Stromal cell of bone marrow (primary cell): ENCODE results near the gene GBX2.

ENCODE experiments used
- DNase-seq: peaks from one replicate; pipeline ENCODE4 v3.0.0-alpha.2; 2012; ENCODE audit warnings: low read depth

The GBX2 gene

DNA sequence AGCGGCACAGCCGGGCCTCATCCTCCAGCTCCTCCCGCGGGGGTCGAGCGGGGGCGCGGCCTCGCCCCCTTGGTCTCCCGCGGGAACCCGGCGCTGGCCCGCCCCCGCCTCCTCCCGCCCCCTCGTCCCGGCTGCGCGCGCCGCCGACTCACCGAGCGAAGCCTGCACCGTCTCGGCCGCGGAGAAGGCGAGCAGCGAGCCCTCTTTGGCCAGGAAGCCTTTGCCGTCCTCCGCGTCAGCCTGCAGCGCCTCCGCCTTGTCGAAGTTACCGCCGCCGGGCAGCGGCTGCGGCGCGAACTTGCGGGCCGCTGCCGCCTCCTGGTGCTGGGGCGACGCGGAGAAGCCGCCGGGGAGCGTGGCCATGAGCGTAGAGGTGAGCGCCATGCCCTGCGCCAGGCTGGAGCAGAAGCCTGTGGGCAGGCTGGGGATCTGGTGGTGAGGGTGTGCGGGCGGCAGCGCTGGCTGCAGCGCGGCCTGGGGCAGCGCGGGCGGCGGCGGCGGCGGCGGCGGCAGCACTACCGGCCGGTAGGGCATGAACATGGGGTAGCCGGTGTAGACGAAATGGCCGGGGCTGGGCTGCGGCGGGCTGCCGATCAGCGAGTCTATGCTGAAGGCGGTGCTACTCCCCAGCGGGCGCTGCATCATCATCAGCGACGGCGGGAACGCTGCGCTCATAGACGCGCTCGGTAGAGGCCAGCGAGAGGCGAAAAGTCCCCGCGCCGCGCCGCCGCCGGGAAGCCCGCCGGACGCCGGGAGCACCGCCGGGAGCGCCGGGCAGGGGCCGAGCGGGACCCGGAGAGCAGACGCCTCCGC, 683 bp downstream of the GBX2 start:
- DNase-seq = no peak

DNA sequence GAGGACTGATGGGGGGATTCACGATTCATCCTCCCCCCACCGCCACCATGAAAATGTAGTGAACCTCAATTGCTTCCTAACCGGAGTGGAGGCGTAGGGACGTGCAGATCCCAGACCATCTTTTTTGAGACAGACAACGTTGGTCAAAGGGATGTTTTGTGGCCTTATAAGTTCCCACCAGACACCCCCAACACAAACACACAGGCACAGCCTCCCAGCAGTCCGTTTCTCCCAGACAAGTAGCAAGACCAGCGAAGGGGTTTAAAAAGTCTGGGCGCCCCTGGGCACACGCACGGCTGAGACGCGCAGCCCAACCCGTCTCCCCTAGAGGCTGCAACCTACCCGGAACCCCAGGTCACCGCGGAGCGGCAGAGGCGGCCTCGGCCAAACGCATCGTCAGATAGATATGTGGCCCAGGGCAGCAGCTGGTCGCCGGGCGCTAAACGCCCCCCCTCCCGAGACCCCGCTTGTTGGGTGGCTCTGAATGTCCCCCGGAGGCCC, 1.3 kb downstream of the GBX2 start:
- no peak for DNase-seq

DNA sequence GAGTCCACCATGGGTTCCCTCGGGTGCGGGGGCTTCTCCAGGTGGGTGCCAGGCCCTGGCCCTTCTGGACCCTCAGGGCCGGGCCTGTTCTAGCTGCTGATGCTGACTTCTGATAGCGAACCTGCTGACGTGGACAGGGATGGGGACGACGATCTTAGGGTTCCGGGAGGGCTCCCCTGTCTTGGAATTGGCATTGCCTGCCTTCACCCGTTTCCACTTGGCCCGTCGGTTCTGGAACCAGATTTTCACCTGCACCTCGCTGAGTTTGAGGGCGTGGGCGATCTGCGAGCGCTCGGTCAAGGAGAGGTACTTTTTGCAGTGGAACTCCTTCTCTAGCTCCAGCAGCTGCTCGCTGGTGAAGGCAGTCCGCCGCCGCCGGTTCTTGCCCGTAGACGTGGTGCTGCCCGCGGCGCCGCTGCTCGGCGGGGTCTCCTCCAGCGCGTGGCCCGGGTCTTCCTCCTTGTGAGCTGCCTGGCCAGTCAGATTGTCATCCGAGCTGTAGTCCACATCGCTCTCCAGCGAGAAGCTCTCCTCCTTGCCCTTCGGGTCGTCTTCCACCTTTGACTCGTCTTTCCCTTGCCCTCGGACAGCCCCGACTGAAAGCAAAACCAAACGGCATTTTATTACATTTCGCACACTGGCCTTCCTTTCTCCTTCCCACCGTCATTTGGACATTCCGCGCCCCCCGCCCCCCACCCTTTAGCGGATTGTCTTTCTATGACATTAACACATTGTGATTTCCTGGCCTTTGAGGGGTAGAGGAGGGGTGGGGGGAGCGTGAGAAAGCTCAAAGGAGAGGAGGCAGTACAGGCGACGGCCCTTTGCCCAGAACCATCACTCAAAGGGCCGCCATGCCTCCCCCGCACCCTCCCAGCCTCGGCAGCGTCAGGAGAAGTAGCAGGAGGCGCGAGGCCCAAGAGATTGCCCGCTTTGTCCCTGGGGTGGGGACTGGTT, 2.1 kb downstream of the GBX2 start:
- DNase-seq = no peak

- no peak for DNase-seq
These were observed 3.0 kb downstream of the GBX2 start for GRCh38 chr2:236164925-236165841.

GRCh38 chr2:236164201-236164924, 3.8 kb downstream of the GBX2 start:
- DNase-seq = no peak

- DNase-seq = no peak
These were observed 4.5 kb downstream of the GBX2 start for GRCh38 chr2:236163471-236164200.

DNA sequence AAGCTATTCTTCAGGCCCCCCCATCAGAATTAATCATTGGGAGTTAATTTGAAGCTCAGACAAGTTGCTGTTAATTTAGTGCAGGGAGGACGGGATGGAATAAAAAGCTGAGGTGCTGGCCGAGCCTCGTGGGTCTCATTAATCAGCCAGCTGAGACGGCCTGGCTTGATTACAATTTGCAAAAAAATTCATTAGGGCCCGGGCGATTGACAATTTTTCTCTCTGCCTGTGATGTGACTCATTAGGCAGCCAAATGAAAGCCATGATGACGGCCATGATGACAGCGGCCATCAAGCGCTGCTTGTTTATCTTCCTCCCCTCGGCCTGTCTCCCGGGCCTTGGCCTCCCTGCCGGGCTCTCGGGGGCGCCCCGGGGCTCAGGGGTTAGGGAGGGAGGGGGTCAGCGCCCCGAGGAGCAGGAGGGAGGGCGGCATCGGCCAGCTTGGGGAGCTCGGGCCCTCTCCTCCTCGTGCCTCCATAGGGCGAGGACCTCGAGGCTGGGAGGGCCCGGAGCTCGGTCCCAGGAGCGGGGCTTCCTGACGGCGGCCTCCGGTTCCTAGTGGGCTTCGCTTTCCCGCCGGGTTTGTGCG, 5.2 kb downstream of the GBX2 start:
- DNase-seq = no peak

DNA sequence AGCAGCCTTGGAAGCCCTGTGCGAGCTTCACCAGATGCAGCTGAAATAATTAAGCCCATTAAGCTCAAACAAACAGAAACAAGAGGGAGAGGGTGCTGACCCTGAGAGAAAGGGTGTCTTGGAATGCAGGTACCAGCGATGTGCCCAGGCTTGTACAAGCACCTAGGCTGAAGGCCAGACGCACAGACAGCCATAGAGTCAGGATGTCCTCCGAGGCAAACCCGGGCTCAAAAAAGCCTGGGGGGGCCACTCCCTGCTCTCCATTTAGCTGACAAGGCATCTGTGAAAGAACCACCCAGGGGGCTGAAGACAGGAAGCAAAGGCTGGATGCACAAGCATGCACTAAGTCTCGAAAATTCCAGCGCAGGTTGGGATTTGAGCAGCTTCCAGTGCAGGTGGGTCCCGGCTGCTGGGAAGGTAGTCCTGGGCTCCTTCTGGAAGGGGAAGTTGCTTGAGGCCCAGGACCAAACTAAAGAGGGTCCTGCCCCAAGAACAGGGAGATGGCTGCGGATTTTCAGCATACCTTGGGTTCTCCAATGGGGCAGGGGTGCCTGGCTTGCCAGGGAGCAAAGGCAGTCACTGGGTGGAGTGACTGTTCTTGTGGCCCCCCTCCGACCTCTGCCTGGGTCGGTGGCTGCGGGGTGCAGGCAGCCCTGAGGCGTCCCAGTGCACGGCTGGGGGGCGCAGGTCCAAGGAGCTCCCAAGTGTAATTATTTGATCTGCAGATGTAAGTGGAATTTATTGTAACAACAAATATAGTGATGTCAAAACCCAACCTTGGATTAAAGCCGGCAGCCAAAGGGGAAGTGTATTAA, 5.9 kb downstream of the GBX2 start:
- DNase-seq = no peak

DNA sequence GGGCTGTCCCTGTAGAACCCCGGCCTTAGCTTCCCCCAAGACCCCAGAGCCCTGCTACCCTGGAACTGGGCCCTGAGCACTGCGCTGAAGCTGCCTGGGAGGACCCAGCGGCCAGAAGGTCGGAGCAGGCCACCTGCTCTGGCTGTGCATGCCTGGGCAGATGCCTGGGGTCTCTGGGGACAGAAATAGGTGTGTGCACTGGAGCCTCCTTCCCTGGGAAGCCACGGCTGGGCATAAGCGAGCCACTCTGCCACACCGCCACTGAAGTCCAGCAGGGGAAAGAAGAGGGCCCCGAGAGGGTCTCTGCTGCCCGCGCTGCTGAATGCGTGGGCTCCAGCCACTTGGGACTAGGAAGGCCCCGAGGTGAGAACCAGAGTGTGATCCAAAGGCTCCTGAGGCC, 6.7 kb downstream of the GBX2 start:
- DNase-seq = no peak

- DNase-seq = no peak
These were observed 7.1 kb downstream of the GBX2 start for GRCh38 chr2:236161082-236161462.

DNA sequence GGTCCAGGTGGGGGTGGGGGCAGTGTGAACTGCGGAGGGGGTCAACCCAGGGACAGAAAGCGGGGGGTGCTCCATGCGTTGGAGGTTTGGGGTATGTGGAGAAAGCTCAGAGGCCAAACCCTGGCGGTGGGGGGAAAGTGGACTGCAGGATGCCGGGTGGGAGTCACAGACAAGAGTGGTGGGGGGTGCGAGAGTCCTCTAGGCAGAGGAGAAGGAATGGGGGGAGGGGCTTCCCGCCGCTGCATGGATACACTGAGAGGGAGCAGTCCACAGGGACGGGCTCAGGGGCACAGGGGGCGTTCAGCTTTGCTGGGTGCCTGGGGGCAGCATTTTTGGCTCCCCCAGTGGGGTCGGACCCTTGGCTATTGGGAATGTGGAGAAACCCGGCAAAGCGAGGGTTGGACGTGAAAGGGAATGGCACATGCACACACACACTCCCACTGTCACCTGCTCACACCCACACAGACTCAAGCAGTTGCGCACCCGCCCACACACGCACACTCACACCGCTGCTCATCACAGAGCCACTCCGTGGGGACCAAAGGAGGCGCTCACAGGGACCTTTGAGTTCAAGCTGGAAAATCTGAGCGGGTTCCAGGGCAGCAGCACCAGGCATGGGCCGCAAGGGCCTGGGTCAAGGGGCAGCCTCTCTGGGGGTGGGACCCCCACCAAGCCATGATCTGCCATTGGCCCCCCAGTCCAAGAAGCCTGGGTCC, 7.7 kb downstream of the GBX2 start:
- DNase-seq = no peak

DNA sequence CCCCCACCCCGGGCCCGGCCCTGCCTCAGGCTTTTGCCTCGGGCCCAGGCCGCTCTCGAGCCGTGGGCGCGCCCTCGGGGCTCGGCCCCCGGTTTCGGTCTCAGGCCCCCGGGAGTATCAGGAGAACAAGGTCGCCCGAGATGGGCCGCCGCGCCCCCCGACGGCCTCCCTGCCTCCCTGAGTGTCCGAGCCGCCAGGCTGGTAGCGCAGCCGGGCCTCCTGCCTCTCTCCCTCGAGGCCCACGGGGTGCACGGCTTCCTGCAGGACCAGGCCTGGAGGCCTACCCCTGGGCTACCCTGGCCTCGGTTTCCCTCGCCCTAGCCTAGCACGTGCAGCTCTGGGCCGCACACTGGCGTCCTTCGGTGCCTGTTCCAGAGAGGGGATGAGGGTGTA, 8.4 kb downstream of the GBX2 start:
- DNase-seq = no peak

- DNase-seq = no peak
These were observed 9.0 kb downstream of the GBX2 start for GRCh38 chr2:236158969-236159777.

DNA sequence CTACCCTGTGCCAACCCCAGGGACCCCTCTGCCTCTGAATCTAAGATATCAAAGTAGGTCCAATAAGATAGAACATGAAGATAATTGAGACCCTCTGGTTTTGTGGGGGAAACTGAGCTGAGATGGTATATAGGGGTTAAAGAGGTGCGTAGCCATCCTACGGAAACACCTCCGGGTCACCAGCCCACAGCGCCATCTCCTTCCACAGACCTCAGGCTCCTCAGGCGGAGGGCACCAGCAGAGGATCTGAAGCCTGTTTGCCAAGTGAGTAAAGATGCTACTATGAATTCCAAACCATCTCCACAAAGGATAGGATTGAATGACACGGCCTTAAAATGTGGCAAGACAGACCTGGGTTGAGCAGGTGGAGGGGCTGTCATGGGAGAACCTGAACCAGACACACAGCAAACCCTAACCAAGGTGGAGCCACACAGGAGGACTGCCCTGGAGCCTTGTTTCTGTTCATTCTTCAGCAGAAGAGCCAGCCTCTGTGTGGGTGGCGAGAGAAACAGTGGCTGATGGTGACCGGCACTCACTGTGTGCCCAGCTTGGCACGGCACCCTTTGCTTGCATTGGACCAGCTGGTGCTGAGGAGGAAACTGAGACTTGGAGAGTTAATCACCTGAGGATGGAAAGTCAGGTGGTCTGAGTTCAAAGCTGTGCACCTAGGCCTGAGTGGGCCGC, 10.2 kb downstream of the GBX2 start:
- no peak for DNase-seq

DNA sequence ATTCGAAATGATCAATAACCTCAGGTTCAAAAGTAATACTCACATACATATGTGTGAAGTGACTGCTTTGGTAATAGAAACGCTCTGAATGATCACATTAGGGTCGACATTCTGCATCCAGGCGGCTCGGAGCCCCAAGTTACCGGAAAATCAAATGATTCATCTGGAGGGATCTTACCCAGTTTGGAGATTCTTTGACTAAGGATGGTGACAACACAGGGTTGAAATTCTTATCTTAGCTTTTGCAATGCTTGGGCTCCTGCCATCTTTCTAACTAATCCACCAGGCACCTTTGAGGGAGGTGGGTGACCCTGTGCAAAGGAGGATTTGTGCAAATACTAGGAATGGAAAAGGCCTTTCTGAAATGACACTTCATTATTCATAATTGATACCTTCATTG, 10.8 kb downstream of the GBX2 start:
- DNase-seq = no peak

- no peak for DNase-seq
These were observed 11.4 kb downstream of the GBX2 start for GRCh38 chr2:236156860-236157194.
